Measurements from ENCODE around the gene ARHGEF9. TPM values are rescaled to one million over a fixed set of nuclear protein-coding genes. Genes with fewer than 3 reads are reported as not detected.

ARHGEF9 gene
- total and polyA plus RNA-seq, 11 donors: 13.0 to 57.7 (median 40.2) TPM

GRCh38 chrX:63784346-63784901 is 590 bp downstream of the ARHGEF9 start:
- 13 to 61% (median 25%) methylated on average over 3 to 4 of the region's 4 CpGs for WGBS, 4 donors
- no peak for TF ChIP-seq POLR2A (IDR thresholded peaks at IDR 0.05)
- TF ChIP-seq, protein P1, sequence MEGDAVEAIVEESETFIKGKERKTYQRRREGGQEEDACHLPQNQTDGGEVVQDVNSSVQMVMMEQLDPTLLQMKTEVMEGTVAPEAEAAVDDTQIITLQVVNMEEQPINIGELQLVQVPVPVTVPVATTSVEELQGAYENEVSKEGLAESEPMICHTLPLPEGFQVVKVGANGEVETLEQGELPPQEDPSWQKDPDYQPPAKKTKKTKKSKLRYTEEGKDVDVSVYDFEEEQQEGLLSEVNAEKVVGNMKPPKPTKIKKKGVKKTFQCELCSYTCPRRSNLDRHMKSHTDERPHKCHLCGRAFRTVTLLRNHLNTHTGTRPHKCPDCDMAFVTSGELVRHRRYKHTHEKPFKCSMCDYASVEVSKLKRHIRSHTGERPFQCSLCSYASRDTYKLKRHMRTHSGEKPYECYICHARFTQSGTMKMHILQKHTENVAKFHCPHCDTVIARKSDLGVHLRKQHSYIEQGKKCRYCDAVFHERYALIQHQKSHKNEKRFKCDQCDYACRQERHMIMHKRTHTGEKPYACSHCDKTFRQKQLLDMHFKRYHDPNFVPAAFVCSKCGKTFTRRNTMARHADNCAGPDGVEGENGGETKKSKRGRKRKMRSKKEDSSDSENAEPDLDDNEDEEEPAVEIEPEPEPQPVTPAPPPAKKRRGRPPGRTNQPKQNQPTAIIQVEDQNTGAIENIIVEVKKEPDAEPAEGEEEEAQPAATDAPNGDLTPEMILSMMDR (IDR thresholded peaks at IDR 0.05): no peak
- DNase-seq: peak in 1 of 5 donors; percentile 14
- Histone ChIP-seq H3K27ac (peak overlapping the region in 8 of 12 donors; percentile 18 to 58 (median 52)), H3K36me3 (no peaks in the 10 kb centered on the region), H3K4me1 (peaks cover 0 to 4% (median 0%) of the 10 kb centered on the region in 12 donors), H3K27me3 (peaks cover 0 to 11% (median 0%) of the 10 kb centered on the region in 9 donors), H3K4me3 (peak overlapping the region in 11 of 12 donors; percentile 35 to 62 (median 52)), H3K9me3 (peaks cover 0 to 6% (median 0%) of the 10 kb centered on the region in 12 donors)
- peak; percentile 40 to 55 (median 52) for ATAC-seq
- intact Hi-C loops (cut with DNase I): loop anchor here in 1 of 10 donors (10.0 kb wide), 1 partner anchor 70 kb away; no protein-coding TSS in a partner anchor

DNA sequence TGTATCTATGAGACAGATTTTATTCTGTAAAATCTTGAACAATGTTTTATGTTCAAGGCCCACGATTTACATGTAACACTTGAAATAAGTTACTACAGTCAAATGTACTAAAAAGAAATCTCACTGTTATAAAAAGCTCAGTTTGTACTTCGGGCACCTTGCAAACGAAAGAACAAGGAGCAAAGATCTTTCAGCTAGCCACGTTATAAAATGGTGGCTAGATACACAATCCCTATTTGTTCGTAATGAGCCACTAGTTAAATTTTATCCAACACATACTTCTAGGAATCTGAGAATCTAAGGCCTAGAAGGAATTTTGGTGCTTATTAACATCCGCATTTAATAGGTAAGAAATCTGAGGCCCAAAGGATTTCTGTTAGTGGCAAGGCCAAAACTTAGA is 2.5 kb downstream of the ARHGEF9 start:
- TF ChIP-seq POLR2A (IDR thresholded peaks at IDR 0.05): no peak
- TF ChIP-seq, protein P1 (IDR thresholded peaks at IDR 0.05): no peak
- DNase-seq (no peak), ATAC-seq (no peak)
- Histone ChIP-seq H3K27ac (no peak overlapping the region), H3K9me3 (peaks cover 0 to 25% (median 0%) of the 10 kb centered on the region in 12 donors), H3K4me3 (no peak overlapping the region), H3K4me1 (peaks cover 0 to 4% (median 0%) of the 10 kb centered on the region in 12 donors), H3K36me3 (no peaks in the 10 kb centered on the region), H3K27me3 (peaks cover 0 to 11% (median 0%) of the 10 kb centered on the region in 9 donors)
- intact Hi-C loops (cut with DNase I): loop anchor here in 1 of 10 donors (10.0 kb wide), 1 partner anchor 68 kb away; no protein-coding TSS in a partner anchor
- WGBS, 4 donors: 74 to 94% (median 85%) methylated on average over 6 of the region's 6 CpGs

- H3K27me3 ChIP-seq: peaks cover 0 to 4% (median 0%) of the 10 kb centered on the region in 9 donors
- no peak overlapping the region for H3K4me3 ChIP-seq
- no peak overlapping the region for H3K27ac ChIP-seq
- WGBS, 4 donors: 88 to 100% (median 95%) methylated on average over 2 of the region's 2 CpGs
- no peak for ATAC-seq
- no peaks in the 10 kb centered on the region for H3K36me3 ChIP-seq
- no peak for TF ChIP-seq POLR2A (IDR thresholded peaks at IDR 0.05)
- TF ChIP-seq, protein P1 (IDR thresholded peaks at IDR 0.05): no peak
- H3K9me3 ChIP-seq: peaks cover 0 to 22% (median 0%) of the 10 kb centered on the region in 12 donors
- intact Hi-C loops (cut with DNase I): loop anchor here in 1 of 10 donors (10.0 kb wide), 1 partner anchor 74 kb away; no protein-coding TSS in a partner anchor
- no peak for DNase-seq
- H3K4me1 ChIP-seq: no peaks in the 10 kb centered on the region
These were observed 16.3 kb downstream of the ARHGEF9 start for GRCh38 chrX:63768760-63769159.

- Histone ChIP-seq H3K27ac (no peak overlapping the region), H3K9me3 (peaks cover 0 to 20% (median 0%) of the 10 kb centered on the region in 12 donors), H3K27me3 (peaks cover 0 to 7% (median 0%) of the 10 kb centered on the region in 9 donors), H3K4me3 (no peak overlapping the region), H3K4me1 (peaks cover 0 to 5% (median 0%) of the 10 kb centered on the region in 12 donors), H3K36me3 (no peaks in the 10 kb centered on the region)
- TF ChIP-seq POLR2A (IDR thresholded peaks at IDR 0.05): no peak
- TF ChIP-seq, protein P1 (IDR thresholded peaks at IDR 0.05): no peak
- 76 to 82% (median 79%) methylated on average over 4 of the region's 4 CpGs for WGBS, 4 donors
- DNase-seq (no peak), ATAC-seq (no peak)
- intact Hi-C loops (cut with DNase I): loop anchor here in 1 of 10 donors (10.0 kb wide), 1 partner anchor 71 kb away; no protein-coding TSS in a partner anchor
These were observed 19.3 kb downstream of the ARHGEF9 start for GRCh38 chrX:63765712-63766111.
